Liver (tissue), 9 donors: Measurements from ENCODE around the gene KCNQ4. TPM values are rescaled to one million over a fixed set of nuclear protein-coding genes. Genes with fewer than 3 reads are reported as not detected.

Experiments used
- DNase-seq: peaks from one replicate; pipeline ENCODE4 v3.0.0-alpha.2; 2017; ENCODE audit warnings: low spot score
- H3K27ac ChIP-seq, 2 donors: one replicate each; pipeline ENCODE4 v1.7.0; 2013; ENCODE audit warnings: inconsistent platforms in 2 of 2, low read length in 2 of 2, control low read depth in 1 of 2, low read depth in 1 of 2, mild to moderate bottlenecking in 1 of 2
- H3K27me3 ChIP-seq, 4 donors: one replicate each; pipeline versions ENCODE4 v1.6.1 to v1.7.0; 2013; ENCODE audit warnings: low read length in 3 of 4, inconsistent platforms in 1 of 4, mild to moderate bottlenecking in 1 of 4, moderate library complexity in 1 of 4; ENCODE audit not compliant: control insufficient read depth in 4 of 4, insufficient read depth in 4 of 4
- H3K36me3 ChIP-seq, 4 donors: one replicate each; pipeline versions ENCODE4 v1.6.1 to v1.7.0; 2013; ENCODE audit warnings: low read length in 3 of 4, mild to moderate bottlenecking in 3 of 4, low read depth in 1 of 4, moderate library complexity in 1 of 4; ENCODE audit not compliant: control insufficient read depth in 4 of 4, insufficient read depth in 3 of 4
- H3K4me1 ChIP-seq, 4 donors: one replicate each; pipeline versions ENCODE4 v1.6.1 to v1.7.0; 2013; ENCODE audit warnings: low read length in 3 of 4, mild to moderate bottlenecking in 3 of 4, moderate library complexity in 1 of 4; ENCODE audit not compliant: control insufficient read depth in 4 of 4, insufficient read depth in 4 of 4
- H3K4me3 ChIP-seq, 3 donors: one replicate each; pipeline versions ENCODE4 v1.6.1 to v1.7.0; 2013; ENCODE audit warnings: low read length in 3 of 3, control low read depth in 1 of 3, low read depth in 1 of 3, mild to moderate bottlenecking in 1 of 3
- H3K9ac ChIP-seq, 2 donors: one replicate each; pipeline ENCODE4 v1.7.0; 2013; ENCODE audit warnings: low read length in 2 of 2, mild to moderate bottlenecking in 2 of 2, moderate library complexity in 2 of 2, control low read depth in 1 of 2, low read depth in 1 of 2
- H3K9me3 ChIP-seq, 4 donors: one replicate each; pipeline versions ENCODE4 v1.6.1 to v1.7.0; 2013; ENCODE audit warnings: low read length in 3 of 4; ENCODE audit not compliant: control insufficient read depth in 4 of 4
- ATF3 ChIP-seq: IDR thresholded peaks from 2 replicates; pipeline ENCODE4 v1.6.1; 2016; ENCODE audit warnings: antibody characterized with exemption
- CTCF ChIP-seq: fragments of 150-350 bp; IDR thresholded peaks from 2 replicates; pipeline ENCODE4 v1.5.1; 2017; ENCODE audit warnings: improper control_type of control experiment, low read depth, low read length; ENCODE audit not compliant: missing input control
- EGR1 ChIP-seq, 2 donors: IDR thresholded peaks; 2 replicates each; pipeline ENCODE4 v1.6.1; 2016 to 2018; ENCODE audit warnings: antibody characterized with exemption in 2 of 2, low read depth in 2 of 2
- FOXA1 ChIP-seq: IDR thresholded peaks from 2 replicates; pipeline ENCODE4 v1.6.1; 2016; ENCODE audit warnings: antibody characterized with exemption
- FOXA2 ChIP-seq: IDR thresholded peaks from 2 replicates; pipeline ENCODE4 v1.6.1; 2016; ENCODE audit warnings: antibody characterized with exemption
- GABPA ChIP-seq, 2 donors: IDR thresholded peaks in 1 of 2; conservative IDR thresholded peaks in 1 of 2; 2 replicates each; pipeline ENCODE4 v1.6.1; 2016; ENCODE audit warnings: antibody characterized with exemption in 2 of 2, mild to moderate bottlenecking in 1 of 2, moderate library complexity in 1 of 2
- HNF4A ChIP-seq, 2 donors: conservative IDR thresholded peaks; 2 replicates each; pipeline ENCODE4 v1.6.1; 2016; ENCODE audit warnings: antibody characterized with exemption in 2 of 2, mild to moderate bottlenecking in 2 of 2
- HNF4G ChIP-seq: IDR thresholded peaks from 2 replicates; pipeline ENCODE4 v1.6.1; 2016; ENCODE audit warnings: antibody characterized with exemption
- JUND ChIP-seq, 2 donors: IDR thresholded peaks; 2 replicates each; pipeline ENCODE4 v1.6.1; 2016; ENCODE audit warnings: antibody characterized with exemption in 2 of 2
- MAX ChIP-seq: IDR thresholded peaks from 2 replicates; pipeline ENCODE4 v1.6.1; 2016; ENCODE audit warnings: antibody characterized with exemption
- NR2F2 ChIP-seq: IDR thresholded peaks from 2 replicates; pipeline ENCODE4 v1.6.1; 2016; ENCODE audit warnings: antibody characterized with exemption
- RAD21 ChIP-seq, 2 donors: IDR thresholded peaks; 2 replicates each; pipeline ENCODE4 v1.6.1; 2016; ENCODE audit warnings: antibody characterized with exemption in 2 of 2, mild to moderate bottlenecking in 2 of 2
- REST ChIP-seq: IDR thresholded peaks from 2 replicates; pipeline ENCODE4 v1.6.1; 2016; ENCODE audit warnings: antibody characterized with exemption, mild to moderate bottlenecking
- RXRA ChIP-seq, 2 donors: IDR thresholded peaks; 2 replicates each; pipeline ENCODE4 v1.6.1; 2017 to 2018; ENCODE audit warnings: antibody characterized with exemption in 2 of 2, mild to moderate bottlenecking in 1 of 2
- SP1 ChIP-seq: IDR thresholded peaks from 2 replicates; pipeline ENCODE4 v1.6.1; 2018; ENCODE audit warnings: antibody characterized with exemption, mild to moderate bottlenecking
- TAF1 ChIP-seq: conservative IDR thresholded peaks from 2 replicates; pipeline ENCODE4 v1.6.1; 2016; ENCODE audit warnings: antibody characterized with exemption, mild to moderate bottlenecking
- YY1 ChIP-seq: IDR thresholded peaks from 2 replicates; pipeline ENCODE4 v1.6.1; 2016; ENCODE audit warnings: antibody characterized with exemption, mild to moderate bottlenecking
- ZBTB33 ChIP-seq: IDR thresholded peaks from 2 replicates; pipeline ENCODE4 v1.6.1; 2016; ENCODE audit warnings: antibody characterized with exemption
- WGBS: extraction: QIAGEN DNeasy Blood & Tissue Kit; methylation state at CpG from one replicate; pipeline ENCODE4 v1.1.7; 2013; 5-methylcytosine and 5-hydroxymethylcytosine counted together
- polyA plus RNA-seq, 2 donors: library from polyadenylated mRNA; stranded (reverse) in 1 of 2; unstranded in 1 of 2; fragments of 200-250 nt in 1 of 2; fragments of >200 nt in 1 of 2; fragmentation: Nextera tagmentation in 1 of 2; extraction: Ambion mirVana in 1 of 2; gene quantifications; one replicate each; pipeline versions ENCODE4 v1.2.1 to v1.2.3, GENCODE V29; 2013 to 2015
- total RNA-seq, 2 donors: library from RNA; depleted of rRNA; stranded (reverse); fragments of >200 nt; gene quantifications; one replicate each; pipeline ENCODE4 v1.2.3, GENCODE V29; 2014
- donor health status: healthy.
- donor health status: healthy.
- donor health status: healthy.
- donor health status: healthy.
- donor health status: healthy.

The KCNQ4 gene
- total and polyA plus RNA-seq, 4 donors = 0.10 to 2.1 (median 0.27) TPM

GRCh38 chr1:40886318-40887011 is 102.9 kb downstream of the KCNQ4 start:
- Histone ChIP-seq H3K36me3 (no peaks in the 10 kb centered on the region), H3K27ac (no peak overlapping the region), H3K27me3 (no peaks in the 10 kb centered on the region), H3K9ac (no peak overlapping the region), H3K4me3 (no peak overlapping the region), H3K9me3 (no peaks in the 10 kb centered on the region), H3K4me1 (peaks cover 3 to 4% (median 4%) of the 10 kb centered on the region in 4 donors)
- no peak for DNase-seq
- 87% methylated on average over 7 of the region's 7 CpGs for WGBS
- no peak for TF ChIP-seq MAX
- TF ChIP-seq NR2F2 = no peak
- no peak for TF ChIP-seq HNF4A (conservative IDR thresholded peaks at IDR 0.05)
- no peak for TF ChIP-seq RXRA (IDR thresholded peaks at IDR 0.05)
- no peak for TF ChIP-seq HNF4G
- TF ChIP-seq ZBTB33 = no peak
- TF ChIP-seq RAD21 (IDR thresholded peaks at IDR 0.05) = no peak
- TF ChIP-seq JUND (IDR thresholded peaks at IDR 0.05) = no peak
- TF ChIP-seq REST = no peak
- TF ChIP-seq YY1 = no peak
- TF ChIP-seq CTCF = no peak
- no peak for TF ChIP-seq FOXA1
- TF ChIP-seq EGR1 (IDR thresholded peaks at IDR 0.05; ENCODE audit: low read depth in 2 of 2) = no peak
- TF ChIP-seq SP1 = no peak
- no peak for TF ChIP-seq GABPA (IDR thresholded peaks at IDR 0.05 in 1 of 2, conservative IDR thresholded peaks at IDR 0.05 in 1 of 2)
- TF ChIP-seq ATF3 = no peak
- TF ChIP-seq TAF1 = no peak
- TF ChIP-seq FOXA2 = no peak
